C4-2B (cell line): Measurements from ENCODE around the gene SLC25A47.

ENCODE experiments used
- ZFX ChIP-seq: fragments of 450-650 bp; IDR thresholded peaks from 2 replicates; pipeline ENCODE4 v1.6.1; 2017
- TF ChIP-seq, protein P1 (sequence below): fragments of 450-650 bp; conservative IDR thresholded peaks from 2 replicates; pipeline ENCODE4 v1.5.1; 2017; ENCODE audit warnings: mild to moderate bottlenecking

DNA sequence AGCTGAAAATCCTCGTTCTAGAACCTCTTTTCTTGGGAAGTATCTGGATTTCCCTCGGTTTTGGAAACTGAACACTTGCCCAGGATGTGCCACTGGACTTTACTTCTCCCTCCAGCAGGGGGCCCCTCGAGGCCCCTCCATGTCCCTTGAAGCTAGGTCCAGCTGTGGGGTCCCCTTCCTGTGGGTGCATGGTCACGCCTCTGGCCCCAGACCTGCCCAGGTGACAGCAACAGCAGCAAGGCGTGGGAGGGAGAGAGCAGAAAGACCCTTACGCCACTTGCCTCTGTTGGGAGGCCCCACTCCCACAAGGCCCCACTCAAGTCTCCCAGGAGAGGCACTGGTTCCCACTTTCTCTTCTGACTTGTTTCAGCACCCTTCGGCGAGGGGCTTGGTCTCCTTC is 20.0 kb upstream of the SLC25A47 start:
- TF ChIP-seq, protein P1, sequence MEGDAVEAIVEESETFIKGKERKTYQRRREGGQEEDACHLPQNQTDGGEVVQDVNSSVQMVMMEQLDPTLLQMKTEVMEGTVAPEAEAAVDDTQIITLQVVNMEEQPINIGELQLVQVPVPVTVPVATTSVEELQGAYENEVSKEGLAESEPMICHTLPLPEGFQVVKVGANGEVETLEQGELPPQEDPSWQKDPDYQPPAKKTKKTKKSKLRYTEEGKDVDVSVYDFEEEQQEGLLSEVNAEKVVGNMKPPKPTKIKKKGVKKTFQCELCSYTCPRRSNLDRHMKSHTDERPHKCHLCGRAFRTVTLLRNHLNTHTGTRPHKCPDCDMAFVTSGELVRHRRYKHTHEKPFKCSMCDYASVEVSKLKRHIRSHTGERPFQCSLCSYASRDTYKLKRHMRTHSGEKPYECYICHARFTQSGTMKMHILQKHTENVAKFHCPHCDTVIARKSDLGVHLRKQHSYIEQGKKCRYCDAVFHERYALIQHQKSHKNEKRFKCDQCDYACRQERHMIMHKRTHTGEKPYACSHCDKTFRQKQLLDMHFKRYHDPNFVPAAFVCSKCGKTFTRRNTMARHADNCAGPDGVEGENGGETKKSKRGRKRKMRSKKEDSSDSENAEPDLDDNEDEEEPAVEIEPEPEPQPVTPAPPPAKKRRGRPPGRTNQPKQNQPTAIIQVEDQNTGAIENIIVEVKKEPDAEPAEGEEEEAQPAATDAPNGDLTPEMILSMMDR, result peak; percentile 84
- no peak for TF ChIP-seq ZFX
